SK-N-SH (cell line): ENCODE data around the gene CRTAP. TPM values are rescaled to one million over a fixed set of nuclear protein-coding genes. Genes with fewer than 3 reads are reported as not detected.

ENCODE experiments used
- CTCF ChIA-PET: fragments of 300-600, 350-600 bp; formaldehyde crosslinking; extraction: SDS; loops from one replicate; lab custom pipeline; 2021; lab: Yijun Ruan, JAX
- POLR2A ChIA-PET: fragments of 350-600 bp; sonication (Branson Sonifier 250); formaldehyde crosslinking; extraction: SDS; loops from one replicate; lab custom pipeline; 2020; ENCODE audit warnings: antibody characterized with exemption, inconsistent platforms; lab: Yijun Ruan, JAX
- DNase-seq: peaks from one replicate; pipeline ENCODE4 v3.0.0; 2012
- H2AFZ ChIP-seq: fragments of 200-600 bp; sonication (generic); 2 replicates; pipeline ENCODE4 v1.8.1; 2016; ENCODE audit warnings: antibody characterized with exemption, mild to moderate bottlenecking, low read depth
- H3F3A ChIP-seq: fragments of 200-600 bp; sonication (generic); replicated peaks from 2 replicates; pipeline ENCODE3; 2016; ENCODE audit warnings: antibody characterized with exemption, mild to moderate bottlenecking; ENCODE audit not compliant: insufficient read depth
- H3K27ac ChIP-seq, 2 experiments: fragments of 200-500 bp in 1 of 2; fragments of 200-600 bp in 1 of 2; sonication (Bioruptor generic) in 1 of 2; sonication (generic), shearing (Covaris generic) in 1 of 2; 2 replicates each; pipeline versions ENCODE4 v1.5.1 to v1.6.1; 2014 to 2016; ENCODE audit warnings: low read depth in 2 of 2, inconsistent platforms in 1 of 2, low read length in 1 of 2, mild to moderate bottlenecking in 1 of 2, mixed read lengths in 1 of 2
- H3K27me3 ChIP-seq: fragments of 200-600 bp; sonication (generic), shearing (Covaris generic); 2 replicates; pipeline ENCODE4 v1.6.1; 2016; ENCODE audit warnings: mixed run types; ENCODE audit not compliant: insufficient read depth
- H3K36me3 ChIP-seq, 2 experiments: fragments of 200-500 bp in 1 of 2; fragments of 200-600 bp in 1 of 2; sonication (Bioruptor generic) in 1 of 2; sonication (generic) in 1 of 2; replicated peaks in 1 of 2; 2 replicates each; pipeline versions ENCODE3 to v1.5.1; 2014 to 2016; ENCODE audit warnings: low read length in 1 of 2, mild to moderate bottlenecking in 1 of 2; ENCODE audit not compliant: insufficient read depth in 2 of 2, control insufficient read depth in 1 of 2
- H3K4me1 ChIP-seq, 2 experiments: fragments of 200-500 bp in 1 of 2; fragments of 200-600 bp in 1 of 2; sonication (Bioruptor generic) in 1 of 2; sonication (generic), shearing (Covaris generic) in 1 of 2; 2 replicates each; pipeline versions ENCODE4 v1.5.1 to v1.6.1; 2014 to 2016; ENCODE audit warnings: low read depth in 1 of 2, low read length in 1 of 2, mixed run types in 1 of 2; ENCODE audit not compliant: insufficient read depth in 2 of 2, control insufficient read depth in 1 of 2
- H3K4me2 ChIP-seq: fragments of 200-600 bp; sonication (generic), shearing (Covaris generic); 2 replicates; pipeline ENCODE4 v1.6.1; 2017; ENCODE audit warnings: mixed run types
- H3K4me3 ChIP-seq, 2 experiments: fragments of 200-500 bp in 1 of 2; fragments of 200-600 bp in 1 of 2; sonication (Bioruptor generic) in 1 of 2; sonication (generic), shearing (Covaris generic) in 1 of 2; 2 replicates each; pipeline versions ENCODE4 v1.5.1 to v1.8.1; 2014 to 2016; ENCODE audit warnings: low read depth in 2 of 2, inconsistent platforms in 1 of 2, low read length in 1 of 2, mild to moderate bottlenecking in 1 of 2, mixed read lengths in 1 of 2, moderate library complexity in 1 of 2
- H3K79me2 ChIP-seq: fragments of 200-600 bp; sonication (generic); 2 replicates; pipeline ENCODE4 v1.8.1; 2017; ENCODE audit warnings: mild to moderate bottlenecking; ENCODE audit not compliant: insufficient read depth
- H3K9ac ChIP-seq: fragments of 200-600 bp; sonication (generic); 2 replicates; pipeline ENCODE4 v1.6.1; 2017; ENCODE audit warnings: mixed run types
- H3K9me2 ChIP-seq: fragments of 200-600 bp; sonication (generic); 2 replicates; pipeline ENCODE4 v1.6.1; 2017; ENCODE audit warnings: mixed run types
- H3K9me3 ChIP-seq: fragments of 200-600 bp; sonication (generic); 2 replicates; pipeline ENCODE4 v1.6.1; 2017; ENCODE audit warnings: mixed run types, mild to moderate bottlenecking, moderate library complexity
- H4K20me1 ChIP-seq: fragments of 200-600 bp; sonication (generic); 2 replicates; pipeline ENCODE4 v1.6.1; 2017; ENCODE audit warnings: mild to moderate bottlenecking, mixed run types; ENCODE audit not compliant: insufficient read depth
- CHD2 ChIP-seq: fragments of 150-350 bp; IDR thresholded peaks from 2 replicates; pipeline ENCODE4 v1.6.1; 2018; ENCODE audit warnings: low read length; ENCODE audit not compliant: partially characterized antibody
- ELF1 ChIP-seq: IDR thresholded peaks from 2 replicates; pipeline ENCODE4 v1.4.0; 2012
- EP300 ChIP-seq, 2 experiments: IDR thresholded peaks; 2 replicates each; pipeline versions ENCODE4 v1.4.0 to v1.6.1; 2012; ENCODE audit warnings: borderline replicate concordance in 1 of 2, low read depth in 1 of 2, low read length in 1 of 2
- EZH2phosphoT487 ChIP-seq: fragments of 200-600 bp; sonication (generic); IDR thresholded peaks from 2 replicates; pipeline ENCODE4 v1.6.1; 2017; ENCODE audit warnings: low read depth, mixed run types, mild to moderate bottlenecking, antibody characterized with exemption, moderate library complexity, borderline replicate concordance
- FOSL2 ChIP-seq: IDR thresholded peaks from 2 replicates; pipeline ENCODE4 v1.4.0; 2012; ENCODE audit warnings: low read depth, mild to moderate bottlenecking, moderate library complexity, borderline replicate concordance
- FOXJ3 ChIP-seq: sonication (generic); formaldehyde crosslinking; IDR thresholded peaks from 2 replicates; pipeline ENCODE4 v1.5.1; 2020; ENCODE audit warnings: mild to moderate bottlenecking, missing genetic modification reagents
- FOXM1 ChIP-seq: IDR thresholded peaks from 2 replicates; pipeline ENCODE4 v1.4.0; 2012; ENCODE audit warnings: low read depth, mild to moderate bottlenecking
- GATA2 ChIP-seq: sonication (generic); formaldehyde crosslinking; IDR thresholded peaks from 2 replicates; pipeline ENCODE4 v1.5.0; 2020; ENCODE audit warnings: mild to moderate bottlenecking, missing genetic modification reagents
- JUND ChIP-seq: IDR thresholded peaks from 2 replicates; pipeline ENCODE4 v1.4.0; 2012
- MEF2A ChIP-seq: IDR thresholded peaks from 2 replicates; pipeline ENCODE4 v1.4.0; 2012; ENCODE audit warnings: low read depth, borderline replicate concordance
- MXI1 ChIP-seq: IDR thresholded peaks from 2 replicates; pipeline ENCODE4 v1.6.1; 2012; ENCODE audit warnings: mild to moderate bottlenecking, low read depth, low read length, improper control_type of control experiment
- POLR2AphosphoS5 ChIP-seq: IDR thresholded peaks from 2 replicates; pipeline ENCODE4 v1.6.1; 2012; ENCODE audit warnings: low read depth, low read length
- RAD21 ChIP-seq: IDR thresholded peaks from 2 replicates; pipeline ENCODE4 v1.6.1; 2012; ENCODE audit warnings: mild to moderate bottlenecking, low read length
- RCOR1 ChIP-seq: fragments of 150-350 bp; IDR thresholded peaks from 2 replicates; pipeline ENCODE4 v1.6.1; 2017; ENCODE audit warnings: antibody characterized with exemption, low read length
- RFX5 ChIP-seq: IDR thresholded peaks from 2 replicates; pipeline ENCODE4 v1.6.1; 2012; ENCODE audit warnings: mild to moderate bottlenecking, improper control_type of control experiment, low read length
- RXRA ChIP-seq: IDR thresholded peaks from 2 replicates; pipeline ENCODE4 v1.4.0; 2012; ENCODE audit warnings: low read depth, mild to moderate bottlenecking, borderline replicate concordance
- SIN3A ChIP-seq: IDR thresholded peaks from 2 replicates; pipeline ENCODE4 v1.6.1; 2012; ENCODE audit warnings: low read depth, mild to moderate bottlenecking, low read length, moderate library complexity, borderline replicate concordance
- TEAD4 ChIP-seq: IDR thresholded peaks from 2 replicates; pipeline ENCODE4 v1.4.0; 2012; ENCODE audit warnings: mild to moderate bottlenecking, borderline replicate concordance; ENCODE audit not compliant: insufficient read depth
- YY1 ChIP-seq: IDR thresholded peaks from 2 replicates; pipeline ENCODE4 v1.4.0; 2012; ENCODE audit warnings: low read depth, mild to moderate bottlenecking
- WGBS: methylation state at CpG from one replicate; pipeline ENCODE4 v1.1.6; 2017; ENCODE audit warnings: low lambda C conversion rate; 5-methylcytosine and 5-hydroxymethylcytosine counted together
- polyA plus RNA-seq, 3 experiments: library from polyadenylated mRNA; depleted of rRNA; stranded (reverse); fragments of >200 nt; gene quantifications; 2 replicates each; pipeline ENCODE4 v1.2.3, GENCODE V29; 2012
- TF ChIP-seq, protein P1 (sequence below): fragments of 200-600 bp; sonication (generic); IDR thresholded peaks from 2 replicates; pipeline ENCODE4 v1.6.1; 2017; ENCODE audit warnings: antibody characterized with exemption, mild to moderate bottlenecking, moderate library complexity
- TF ChIP-seq, protein P2 (sequence below): IDR thresholded peaks from 2 replicates; pipeline ENCODE4; 2012
- TF ChIP-seq, protein P3 (sequence below): IDR thresholded peaks from 2 replicates; pipeline ENCODE4 v1.4.0; 2012; ENCODE audit warnings: low read depth, borderline replicate concordance
- TF ChIP-seq, protein P4 (sequence below): IDR thresholded peaks from 2 replicates; pipeline ENCODE4 v1.4.0; 2012; ENCODE audit warnings: low read depth, borderline replicate concordance

Gene CRTAP
- polyA plus RNA-seq, 1 of the 3 experiments (the other 2 are of a cell fraction): 198 TPM

DNA sequence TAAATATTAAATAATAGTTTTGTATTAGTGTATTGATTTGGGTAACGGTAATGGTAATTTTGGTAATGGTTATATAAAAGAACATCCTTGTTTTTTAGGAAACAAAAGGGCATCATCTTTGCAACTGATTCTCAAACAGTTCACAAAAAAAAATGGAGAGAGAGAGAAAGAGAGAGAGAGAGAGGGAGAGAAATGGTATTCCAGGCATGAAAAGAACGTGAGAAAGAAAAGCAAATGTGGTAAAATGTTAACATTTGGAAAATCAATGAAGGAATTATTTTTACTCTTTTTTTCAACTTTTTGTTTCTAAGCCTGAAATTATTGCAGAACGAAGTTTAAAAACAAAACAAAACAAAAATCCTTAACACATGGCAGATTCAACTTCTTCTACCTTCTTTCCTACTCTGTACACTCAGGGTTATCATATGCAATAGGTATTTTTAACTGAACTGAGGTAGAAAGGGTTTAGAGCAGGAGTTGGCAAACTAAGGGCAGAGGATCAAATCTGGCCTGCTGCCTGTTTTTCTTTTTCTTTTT lies 14.6 kb upstream of the CRTAP start:
- WGBS: 92% methylated on average over 3 of the region's 3 CpGs
- no peaks in the 10 kb centered on the region for H3K27me3 ChIP-seq
- no peaks in the 10 kb centered on the region for H4K20me1 ChIP-seq
- peaks cover 27% of the 10 kb centered on the region for H3K79me2 ChIP-seq
- H3K27ac ChIP-seq: no peak overlapping the region
- no peak overlapping the region for H3K4me3 ChIP-seq
- no peak overlapping the region for H3K9ac ChIP-seq
- ChIA-PET POLR2A (no interaction called here), CTCF (interaction anchor here (1.0 to 1.5 kb wide), 2 partner anchors 16 to 274 kb away, joined by 3 read pairs; no protein-coding TSS in a partner anchor)
- no peaks in the 10 kb centered on the region for H3K36me3 ChIP-seq
- no peak overlapping the region for H3K4me2 ChIP-seq
- H3F3A ChIP-seq: peaks cover 16% of the 10 kb centered on the region
- H3K9me2 ChIP-seq: no peaks in the 10 kb centered on the region
- peaks cover 0 to 8% of the 10 kb centered on the region in 2 experiments; a peak in 1 of 4 replicates for H3K4me1 ChIP-seq
- H2AFZ ChIP-seq: peak overlapping the region; percentile 68; the same call in 1 of the 2 replicates
- TF ChIP-seq MXI1 (no peak), FOXM1 (no peak), RAD21 (no peak), RXRA (no peak), MEF2A (no peak), RFX5 (no peak), POLR2AphosphoS5 (no peak), FOSL2 (no peak), SIN3A (no peak), YY1 (no peak)
- TF ChIP-seq, protein P1, sequence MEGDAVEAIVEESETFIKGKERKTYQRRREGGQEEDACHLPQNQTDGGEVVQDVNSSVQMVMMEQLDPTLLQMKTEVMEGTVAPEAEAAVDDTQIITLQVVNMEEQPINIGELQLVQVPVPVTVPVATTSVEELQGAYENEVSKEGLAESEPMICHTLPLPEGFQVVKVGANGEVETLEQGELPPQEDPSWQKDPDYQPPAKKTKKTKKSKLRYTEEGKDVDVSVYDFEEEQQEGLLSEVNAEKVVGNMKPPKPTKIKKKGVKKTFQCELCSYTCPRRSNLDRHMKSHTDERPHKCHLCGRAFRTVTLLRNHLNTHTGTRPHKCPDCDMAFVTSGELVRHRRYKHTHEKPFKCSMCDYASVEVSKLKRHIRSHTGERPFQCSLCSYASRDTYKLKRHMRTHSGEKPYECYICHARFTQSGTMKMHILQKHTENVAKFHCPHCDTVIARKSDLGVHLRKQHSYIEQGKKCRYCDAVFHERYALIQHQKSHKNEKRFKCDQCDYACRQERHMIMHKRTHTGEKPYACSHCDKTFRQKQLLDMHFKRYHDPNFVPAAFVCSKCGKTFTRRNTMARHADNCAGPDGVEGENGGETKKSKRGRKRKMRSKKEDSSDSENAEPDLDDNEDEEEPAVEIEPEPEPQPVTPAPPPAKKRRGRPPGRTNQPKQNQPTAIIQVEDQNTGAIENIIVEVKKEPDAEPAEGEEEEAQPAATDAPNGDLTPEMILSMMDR: no peak
- TF ChIP-seq, protein P2, sequence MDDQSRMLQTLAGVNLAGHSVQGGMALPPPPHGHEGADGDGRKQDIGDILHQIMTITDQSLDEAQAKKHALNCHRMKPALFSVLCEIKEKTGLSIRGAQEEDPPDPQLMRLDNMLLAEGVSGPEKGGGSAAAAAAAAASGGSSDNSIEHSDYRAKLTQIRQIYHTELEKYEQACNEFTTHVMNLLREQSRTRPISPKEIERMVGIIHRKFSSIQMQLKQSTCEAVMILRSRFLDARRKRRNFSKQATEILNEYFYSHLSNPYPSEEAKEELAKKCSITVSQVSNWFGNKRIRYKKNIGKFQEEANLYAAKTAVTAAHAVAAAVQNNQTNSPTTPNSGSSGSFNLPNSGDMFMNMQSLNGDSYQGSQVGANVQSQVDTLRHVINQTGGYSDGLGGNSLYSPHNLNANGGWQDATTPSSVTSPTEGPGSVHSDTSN: no peak
- H3K9me3 ChIP-seq: no peaks in the 10 kb centered on the region
- no peak for DNase-seq

DNA sequence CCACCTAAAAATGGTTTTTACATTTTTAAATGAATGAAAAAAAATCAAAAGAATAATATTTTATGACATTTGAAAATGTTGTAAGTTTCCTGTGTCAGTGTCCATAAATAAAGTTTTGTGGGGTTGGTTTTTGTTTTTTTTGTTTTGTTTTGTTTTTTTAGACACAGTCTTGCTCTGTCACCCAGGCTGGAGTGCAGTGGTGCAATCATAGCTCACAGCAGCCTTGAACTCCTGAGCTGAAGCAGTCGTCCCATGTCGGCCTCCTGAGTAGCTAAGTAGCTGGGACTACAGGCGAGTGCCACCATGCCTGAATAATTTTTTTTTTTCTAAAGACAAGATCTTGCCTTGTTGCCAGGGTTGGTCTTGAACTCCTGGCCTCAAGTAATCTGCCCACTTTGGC lies 14.1 kb upstream of the CRTAP start:
- Histone ChIP-seq H3K9me3 (no peaks in the 10 kb centered on the region), H3K9ac (no peak overlapping the region), H2AFZ (peak overlapping the region; percentile 68; the same call in 1 of the 2 replicates), H3K79me2 (peaks cover 22% of the 10 kb centered on the region), H3K9me2 (no peaks in the 10 kb centered on the region), H3K27ac (no peak overlapping the region), H3K36me3 (no peaks in the 10 kb centered on the region), H3K4me3 (no peak overlapping the region), H3K27me3 (no peaks in the 10 kb centered on the region), H3K4me1 (peaks cover 0 to 8% of the 10 kb centered on the region in 2 experiments; a peak in 1 of 4 replicates), H4K20me1 (no peaks in the 10 kb centered on the region), H3F3A (peaks cover 16% of the 10 kb centered on the region), H3K4me2 (no peak overlapping the region)
- WGBS: 90% methylated on average over 3 of the region's 3 CpGs
- CTCF ChIA-PET: no interaction called here
- POLR2A ChIA-PET: no interaction called here
- no peak for DNase-seq
- TF ChIP-seq JUND (no peak), EZH2phosphoT487 (no peak), EP300 (IDR thresholded peaks at IDR 0.05; ENCODE audit: borderline replicate concordance in 1 of 2, low read depth in 1 of 2, low read length in 1 of 2) (no peak), CHD2 (no peak), MEF2A (no peak), FOXJ3 (CRISPR knock-in tag) (no peak), RCOR1 (no peak), TEAD4 (no peak), RAD21 (no peak), GATA2 (CRISPR knock-in tag) (no peak), ELF1 (no peak), RFX5 (no peak), SIN3A (no peak), MXI1 (no peak), YY1 (no peak)
- TF ChIP-seq, protein P3, sequence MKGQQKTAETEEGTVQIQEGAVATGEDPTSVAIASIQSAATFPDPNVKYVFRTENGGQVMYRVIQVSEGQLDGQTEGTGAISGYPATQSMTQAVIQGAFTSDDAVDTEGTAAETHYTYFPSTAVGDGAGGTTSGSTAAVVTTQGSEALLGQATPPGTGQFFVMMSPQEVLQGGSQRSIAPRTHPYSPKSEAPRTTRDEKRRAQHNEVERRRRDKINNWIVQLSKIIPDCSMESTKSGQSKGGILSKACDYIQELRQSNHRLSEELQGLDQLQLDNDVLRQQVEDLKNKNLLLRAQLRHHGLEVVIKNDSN: no peak
- TF ChIP-seq, protein P4, sequence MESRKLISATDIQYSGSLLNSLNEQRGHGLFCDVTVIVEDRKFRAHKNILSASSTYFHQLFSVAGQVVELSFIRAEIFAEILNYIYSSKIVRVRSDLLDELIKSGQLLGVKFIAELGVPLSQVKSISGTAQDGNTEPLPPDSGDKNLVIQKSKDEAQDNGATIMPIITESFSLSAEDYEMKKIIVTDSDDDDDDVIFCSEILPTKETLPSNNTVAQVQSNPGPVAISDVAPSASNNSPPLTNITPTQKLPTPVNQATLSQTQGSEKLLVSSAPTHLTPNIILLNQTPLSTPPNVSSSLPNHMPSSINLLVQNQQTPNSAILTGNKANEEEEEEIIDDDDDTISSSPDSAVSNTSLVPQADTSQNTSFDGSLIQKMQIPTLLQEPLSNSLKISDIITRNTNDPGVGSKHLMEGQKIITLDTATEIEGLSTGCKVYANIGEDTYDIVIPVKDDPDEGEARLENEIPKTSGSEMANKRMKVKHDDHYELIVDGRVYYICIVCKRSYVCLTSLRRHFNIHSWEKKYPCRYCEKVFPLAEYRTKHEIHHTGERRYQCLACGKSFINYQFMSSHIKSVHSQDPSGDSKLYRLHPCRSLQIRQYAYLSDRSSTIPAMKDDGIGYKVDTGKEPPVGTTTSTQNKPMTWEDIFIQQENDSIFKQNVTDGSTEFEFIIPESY: no peak
